ENCODE results near the gene CCDC170.
"Not testable (repeated sequence)": the region's sequence is repeated elsewhere in the genome, so short reads cannot be mapped to it uniquely, and the experiment has no call there.

Gene CCDC170

DNA sequence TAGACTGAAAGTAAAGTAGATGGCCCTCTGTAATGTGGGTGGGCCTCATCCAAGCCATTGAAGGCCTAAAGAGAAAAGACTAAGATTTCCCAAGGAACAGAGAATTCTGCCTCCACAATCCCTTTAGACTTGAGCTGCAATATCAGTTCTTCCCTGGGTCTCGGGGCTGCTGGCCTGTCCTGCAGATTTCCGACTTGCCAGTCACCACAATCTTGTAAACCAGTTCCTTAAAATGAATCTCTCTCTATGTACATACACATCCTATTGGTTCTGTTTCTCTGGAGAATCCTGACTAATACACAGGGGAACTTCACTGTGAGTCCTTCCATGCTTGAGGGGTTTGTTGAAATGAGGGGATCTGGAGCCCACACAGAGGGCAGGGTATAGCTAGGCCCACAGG is 12.9 kb downstream of the CCDC170 start:
- TF ChIP-seq, protein P1, sequence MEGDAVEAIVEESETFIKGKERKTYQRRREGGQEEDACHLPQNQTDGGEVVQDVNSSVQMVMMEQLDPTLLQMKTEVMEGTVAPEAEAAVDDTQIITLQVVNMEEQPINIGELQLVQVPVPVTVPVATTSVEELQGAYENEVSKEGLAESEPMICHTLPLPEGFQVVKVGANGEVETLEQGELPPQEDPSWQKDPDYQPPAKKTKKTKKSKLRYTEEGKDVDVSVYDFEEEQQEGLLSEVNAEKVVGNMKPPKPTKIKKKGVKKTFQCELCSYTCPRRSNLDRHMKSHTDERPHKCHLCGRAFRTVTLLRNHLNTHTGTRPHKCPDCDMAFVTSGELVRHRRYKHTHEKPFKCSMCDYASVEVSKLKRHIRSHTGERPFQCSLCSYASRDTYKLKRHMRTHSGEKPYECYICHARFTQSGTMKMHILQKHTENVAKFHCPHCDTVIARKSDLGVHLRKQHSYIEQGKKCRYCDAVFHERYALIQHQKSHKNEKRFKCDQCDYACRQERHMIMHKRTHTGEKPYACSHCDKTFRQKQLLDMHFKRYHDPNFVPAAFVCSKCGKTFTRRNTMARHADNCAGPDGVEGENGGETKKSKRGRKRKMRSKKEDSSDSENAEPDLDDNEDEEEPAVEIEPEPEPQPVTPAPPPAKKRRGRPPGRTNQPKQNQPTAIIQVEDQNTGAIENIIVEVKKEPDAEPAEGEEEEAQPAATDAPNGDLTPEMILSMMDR (IDR thresholded peaks at IDR 0.05; ENCODE audit: unreplicated experiment in 3 of 3) = no peak
- Mint-ChIP-seq H3K4me3 (no peak overlapping the region), H3K27ac (no peak overlapping the region)

DNA sequence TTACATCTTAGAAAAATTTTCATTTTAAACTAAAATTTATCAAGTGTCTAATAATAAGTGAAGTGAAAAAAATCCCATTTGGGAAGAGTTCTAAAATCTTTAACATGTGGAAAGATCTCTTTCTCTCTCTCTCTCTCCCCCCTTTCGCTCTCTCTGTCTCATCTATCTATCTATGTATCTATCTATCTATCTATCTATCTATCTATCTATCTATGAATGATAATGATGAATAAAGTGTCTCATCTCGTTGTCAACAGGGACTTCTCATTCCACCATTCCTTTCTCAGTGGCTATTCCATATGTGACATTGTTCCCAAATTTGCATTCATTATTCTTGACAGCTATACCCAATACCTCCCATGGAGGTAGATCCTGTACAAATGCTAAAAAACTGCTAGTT is 15.2 kb downstream of the CCDC170 start:
- TF ChIP-seq, protein P1 (IDR thresholded peaks at IDR 0.05; ENCODE audit: unreplicated experiment in 3 of 3) = no peak
- Mint-ChIP-seq H3K4me1 (no peaks in the 10 kb centered on the region), H3K36me3 (ENCODE audit: low read depth) (no peaks in the 10 kb centered on the region), H3K27me3 (ENCODE audit: low read depth) (peaks cover 3% of the 10 kb centered on the region), H3K9me3 (peaks cover 2% of the 10 kb centered on the region), H3K27ac (no peak overlapping the region), H3K4me3 (no peak overlapping the region)

More for the DNA sequence above, 12.9 kb downstream of the CCDC170 start:
- Mint-ChIP-seq H3K4me1 (no peaks in the 10 kb centered on the region), H3K27me3 (ENCODE audit: low read depth) (peaks cover 9% of the 10 kb centered on the region), H3K9me3 (no peaks in the 10 kb centered on the region), H3K36me3 (ENCODE audit: low read depth) (no peaks in the 10 kb centered on the region)

DNA sequence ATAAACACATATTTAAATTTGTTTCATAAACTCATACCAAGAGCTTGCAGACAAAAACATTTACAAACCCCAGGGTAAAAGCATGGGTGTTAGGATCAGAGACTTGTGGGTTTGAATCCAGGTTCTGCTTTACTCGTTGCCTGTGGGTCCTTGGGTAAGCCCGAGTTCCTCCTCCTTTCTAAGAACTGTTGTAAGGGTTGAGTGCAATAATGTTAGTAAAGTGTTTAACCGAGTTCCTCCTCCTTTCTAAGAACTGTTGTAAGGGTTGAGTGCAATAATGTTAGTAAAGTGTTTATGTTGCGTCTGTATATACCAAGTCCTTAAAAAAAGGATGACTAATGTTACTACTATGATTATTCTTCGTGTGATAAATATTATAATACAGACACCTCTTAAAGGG is 18.7 kb downstream of the CCDC170 start:
- H3K27ac Mint-ChIP-seq = no peak overlapping the region
- TF ChIP-seq, protein P1 (IDR thresholded peaks at IDR 0.05; ENCODE audit: unreplicated experiment in 3 of 3) = no peak
- peaks cover 3% of the 10 kb centered on the region for H3K27me3 Mint-ChIP-seq (ENCODE audit: low read depth)
- H3K4me3 Mint-ChIP-seq = no peak overlapping the region
- H3K36me3 Mint-ChIP-seq (ENCODE audit: low read depth) = no peaks in the 10 kb centered on the region
- peaks cover 9% of the 10 kb centered on the region for H3K9me3 Mint-ChIP-seq
- no peaks in the 10 kb centered on the region for H3K4me1 Mint-ChIP-seq

DNA sequence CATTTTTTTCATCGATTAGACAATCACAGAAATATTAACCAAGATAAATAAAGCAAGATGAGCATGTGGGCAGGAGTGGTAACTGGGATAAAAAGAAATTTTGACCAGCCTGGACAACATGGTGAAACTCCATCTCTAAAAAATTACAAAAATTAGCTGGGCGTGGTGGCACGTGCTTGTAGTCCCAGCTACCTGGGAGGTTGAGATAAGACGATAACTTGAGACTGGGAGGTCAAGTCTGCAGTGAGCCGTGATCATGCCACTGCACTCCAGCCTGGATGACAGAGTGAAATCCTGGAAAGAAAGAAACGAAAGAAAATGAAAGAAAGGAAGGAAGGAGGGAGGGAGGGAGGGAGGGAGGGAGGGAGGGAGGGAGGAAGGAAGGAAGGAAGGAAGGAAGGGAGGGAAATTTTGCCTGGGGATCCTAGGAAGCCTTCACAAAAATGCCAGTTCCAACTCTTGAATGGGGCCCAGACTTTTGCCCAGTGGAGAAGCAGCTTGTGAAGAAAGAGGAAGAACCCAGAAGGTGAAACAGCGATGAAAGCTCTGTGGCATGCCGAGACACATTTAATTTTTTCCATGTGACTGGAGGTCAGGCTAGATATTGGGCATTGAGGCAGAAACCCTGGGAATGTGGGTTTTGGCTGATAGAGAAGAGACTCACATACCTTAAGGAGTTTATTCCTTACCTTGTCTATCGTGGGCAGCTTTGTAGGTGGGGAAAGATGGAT is 20.3 kb downstream of the CCDC170 start:
- H3K27ac Mint-ChIP-seq = no peak overlapping the region
- TF ChIP-seq, protein P1 (IDR thresholded peaks at IDR 0.05; ENCODE audit: unreplicated experiment in 3 of 3) = no peak
- H3K27me3 Mint-ChIP-seq (ENCODE audit: low read depth) = no peaks in the 10 kb centered on the region
- H3K4me1 Mint-ChIP-seq = no peaks in the 10 kb centered on the region
- H3K36me3 Mint-ChIP-seq (ENCODE audit: low read depth) = no peaks in the 10 kb centered on the region
- H3K9me3 Mint-ChIP-seq = peaks cover 18% of the 10 kb centered on the region
- no peak overlapping the region for H3K4me3 Mint-ChIP-seq

DNA sequence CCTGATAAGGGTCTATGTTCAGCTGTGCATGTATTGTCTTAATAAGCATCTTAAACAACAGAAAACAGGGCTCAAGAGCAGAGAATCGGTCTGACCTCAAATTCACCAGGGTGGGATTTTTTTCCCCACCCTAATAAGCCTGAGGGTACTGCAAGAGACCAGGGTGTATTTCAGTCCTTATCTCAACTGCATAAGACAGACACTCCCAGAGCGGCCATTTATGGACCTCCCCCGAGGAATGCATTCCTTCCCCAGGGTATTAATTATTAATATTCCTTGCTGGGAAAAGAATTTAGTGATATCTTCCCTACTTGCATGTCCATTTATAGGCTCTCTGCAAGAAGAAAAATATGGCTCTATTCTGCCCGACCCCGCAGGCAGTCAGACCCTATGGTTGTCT is 25.2 kb downstream of the CCDC170 start:
- not testable (repeated sequence) for H3K4me1 Mint-ChIP-seq; H3K27ac Mint-ChIP-seq; H3K4me3 Mint-ChIP-seq; H3K27me3 Mint-ChIP-seq (ENCODE audit: low read depth); H3K36me3 Mint-ChIP-seq (ENCODE audit: low read depth)
- H3K9me3 Mint-ChIP-seq = peaks cover 34% of the 10 kb centered on the region

DNA sequence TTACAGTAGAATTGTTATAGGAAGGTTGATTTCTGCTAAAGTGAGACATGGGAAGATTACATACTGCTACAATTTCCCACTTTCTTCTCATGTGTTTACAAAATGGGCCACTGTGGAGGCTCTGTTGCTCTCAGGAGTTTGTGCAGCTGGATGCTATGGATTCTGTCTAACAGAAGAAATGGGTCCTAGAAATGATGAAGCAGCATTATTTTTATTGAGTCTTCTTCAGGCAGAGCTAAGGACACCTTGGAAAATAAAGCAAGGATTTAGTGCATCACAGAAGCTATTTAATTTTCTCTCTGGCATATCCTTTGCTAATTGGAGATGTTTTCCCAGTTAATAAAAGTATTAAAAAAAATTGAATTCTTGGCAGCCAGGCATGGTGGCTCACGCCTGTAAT is 29.2 kb downstream of the CCDC170 start:
- H3K27me3 Mint-ChIP-seq (ENCODE audit: low read depth) = peaks cover 8% of the 10 kb centered on the region

More for the DNA sequence above, 29.2 kb downstream of the CCDC170 start:
- Mint-ChIP-seq H3K4me3 (no peak overlapping the region), H3K9me3 (peaks cover 27% of the 10 kb centered on the region), H3K27ac (no peak overlapping the region), H3K36me3 (ENCODE audit: low read depth) (no peaks in the 10 kb centered on the region), H3K4me1 (no peaks in the 10 kb centered on the region)
- TF ChIP-seq, protein P1 (IDR thresholded peaks at IDR 0.05; ENCODE audit: unreplicated experiment in 3 of 3) = no peak
